Hematopoietic multipotent progenitor cell treated with erythropoietin and hydrocortisone succinate and interleukin-3 and kit ligand, for 4 days (in vitro differentiated cells): ENCODE data around the gene CTNNA1.

Experiments
- DNase-seq: peaks from one replicate; pipeline ENCODE4 v3.0.0-alpha.2; 2015

Gene CTNNA1

DNA sequence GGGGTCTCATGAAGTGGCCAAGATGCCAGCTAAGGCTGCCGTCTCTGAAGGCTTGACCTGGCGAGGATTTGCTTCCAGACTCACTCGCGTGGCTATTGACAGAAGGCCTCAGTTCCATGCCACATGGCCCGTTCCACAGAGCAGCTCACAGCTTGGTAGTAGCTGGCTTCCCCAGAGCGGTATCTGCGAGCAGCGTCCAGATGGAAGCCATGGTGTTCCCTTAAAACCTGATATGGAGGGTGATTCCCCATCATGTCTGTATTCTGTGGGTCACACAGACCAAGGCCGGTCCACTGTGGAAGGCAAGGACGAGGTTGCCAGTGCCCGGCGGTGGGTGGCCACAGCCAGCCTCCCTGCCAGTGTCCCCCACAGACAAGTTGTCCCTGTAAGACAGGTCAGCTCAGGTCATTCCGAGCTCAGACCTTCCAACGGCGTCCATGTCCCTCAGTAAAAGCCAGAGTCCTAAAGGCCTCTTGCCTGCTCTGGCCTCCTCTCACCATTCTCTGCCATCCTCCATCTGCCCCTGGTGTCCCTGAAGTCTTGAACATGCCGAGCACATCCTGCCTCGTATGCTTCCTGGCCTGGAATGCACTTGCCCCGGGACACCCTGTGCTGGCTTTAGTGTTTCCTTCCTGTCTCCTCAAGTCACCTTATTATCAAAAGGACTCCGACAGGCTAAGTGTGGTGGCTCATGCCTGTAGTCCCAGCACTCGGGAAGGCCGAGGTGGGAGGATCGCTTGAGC, 183.2 kb downstream of the CTNNA1 start:
- DNase-seq = no peak

DNA sequence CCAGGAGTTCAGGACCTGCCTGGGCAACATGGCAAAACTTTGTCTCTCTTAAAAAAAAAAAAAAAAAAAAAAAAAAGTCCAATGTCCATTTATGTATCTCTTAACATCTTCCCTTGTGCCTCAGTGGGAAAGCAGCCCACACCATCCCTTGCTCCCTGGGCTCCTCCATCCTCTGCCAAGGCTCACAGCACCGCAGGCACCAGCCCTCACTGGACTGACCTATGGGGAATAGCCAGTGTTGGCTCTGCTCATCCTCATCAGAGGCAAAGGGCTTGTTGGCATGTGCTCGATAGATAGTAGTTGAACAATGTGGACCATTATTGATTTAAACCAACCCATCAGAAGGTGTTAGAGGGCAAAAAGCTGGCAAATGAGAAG, 183.7 kb downstream of the CTNNA1 start:
- DNase-seq = no peak

DNA sequence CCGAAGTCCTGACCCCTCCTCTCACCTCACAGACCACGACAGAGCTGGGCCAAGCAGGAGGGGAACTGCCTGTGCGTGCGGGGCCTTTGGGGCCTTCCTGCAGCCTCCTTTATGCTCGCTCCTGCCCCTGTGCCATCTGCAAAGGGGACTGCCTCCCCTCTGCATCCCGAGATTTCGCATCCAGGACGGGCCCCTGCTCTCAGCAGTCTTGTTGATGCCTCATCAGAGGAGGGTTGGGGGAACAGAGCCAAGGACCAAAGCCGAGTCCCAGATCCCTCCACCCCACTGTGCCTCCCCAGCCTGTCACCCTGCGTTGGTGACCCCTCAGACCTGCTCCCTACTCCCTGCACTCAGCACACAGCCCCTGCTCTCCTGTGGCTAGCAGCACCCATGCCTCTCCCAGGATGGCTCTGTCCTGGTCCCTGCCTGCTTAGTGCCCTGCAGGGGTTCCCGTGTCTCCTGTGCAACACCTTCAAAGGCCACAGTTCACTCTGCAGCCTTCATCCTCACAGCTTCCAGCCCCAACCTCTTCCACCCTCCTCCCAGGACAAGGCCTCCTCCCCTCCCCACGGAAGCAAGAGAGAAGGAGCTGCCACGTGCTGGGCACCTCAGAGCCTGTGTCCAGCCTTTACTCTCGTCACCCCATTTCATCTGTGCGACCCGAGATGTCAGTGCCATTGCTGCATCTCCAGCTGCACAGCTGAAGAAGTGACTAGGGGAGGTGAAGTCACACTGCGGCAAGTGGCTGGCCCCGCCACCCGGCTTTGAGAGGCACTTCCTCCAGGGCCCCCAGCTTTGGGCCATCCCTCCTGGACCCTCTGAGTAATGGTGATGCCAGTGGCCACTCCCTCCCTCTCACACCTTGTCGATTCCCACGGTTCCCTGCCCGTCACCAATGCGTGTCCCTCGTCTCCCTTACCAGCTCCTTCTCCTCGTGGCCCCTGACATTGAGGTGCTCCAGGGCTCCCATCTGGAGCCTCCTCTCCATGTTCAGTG, 184.5 kb downstream of the CTNNA1 start:
- no peak for DNase-seq

DNA sequence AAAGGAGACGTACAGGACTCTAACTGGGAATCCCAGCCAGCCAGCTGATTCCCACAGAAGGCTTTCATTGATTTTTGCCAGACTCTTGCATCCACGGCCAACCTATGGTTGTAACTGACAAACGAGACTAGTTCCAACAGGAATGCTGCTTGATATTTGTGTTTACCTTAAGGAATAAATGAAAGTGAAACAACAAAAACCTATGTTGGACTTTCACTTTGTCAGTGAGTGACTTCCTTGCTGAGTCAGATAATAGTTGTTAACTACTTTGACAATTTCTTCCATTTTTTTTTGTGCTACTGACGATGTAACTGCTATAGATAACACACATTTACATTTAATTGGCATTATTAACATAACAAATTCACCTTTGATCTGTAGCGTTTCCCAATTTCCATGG, 185.3 kb downstream of the CTNNA1 start:
- DNase-seq = no peak

DNA sequence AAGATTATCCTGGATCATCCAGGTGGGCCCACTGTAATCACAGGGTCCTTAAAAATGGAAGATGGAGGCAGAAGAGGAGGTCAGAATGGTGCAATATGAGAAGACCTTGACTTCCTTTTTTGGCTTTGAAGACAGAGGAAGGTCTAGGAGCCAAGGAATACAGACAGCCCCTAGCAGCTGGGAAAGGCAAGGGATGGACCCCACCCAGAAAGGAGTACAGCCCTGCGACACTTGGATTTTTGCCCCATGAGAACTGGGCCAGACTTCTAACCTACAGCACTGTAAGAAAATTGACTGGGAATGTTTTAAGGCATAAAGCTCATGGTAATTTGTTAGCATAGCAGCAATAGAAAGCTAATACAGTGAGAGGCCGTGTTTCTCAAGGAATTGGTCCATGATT, 188.8 kb downstream of the CTNNA1 start:
- DNase-seq = no peak

DNA sequence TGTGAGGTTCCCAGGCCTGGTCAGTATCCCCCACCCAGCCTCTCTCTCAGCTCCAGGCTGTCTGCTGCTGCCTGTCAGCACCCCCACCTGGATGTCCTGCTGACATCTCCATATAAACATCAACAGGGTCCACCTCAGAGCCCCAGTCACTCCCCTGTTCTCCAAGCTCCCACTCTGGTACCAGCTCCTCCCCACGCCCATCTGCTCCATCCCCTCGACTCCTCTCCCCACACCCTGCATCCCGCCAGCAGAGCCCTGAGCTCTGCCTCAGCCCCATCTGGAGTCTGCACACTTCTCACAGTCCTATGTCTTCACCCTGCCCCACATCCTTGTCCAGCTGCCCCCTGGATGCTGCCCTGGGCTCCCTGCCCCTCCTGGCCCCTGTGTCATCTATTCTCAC, 189.6 kb downstream of the CTNNA1 start:
- DNase-seq = no peak

DNA sequence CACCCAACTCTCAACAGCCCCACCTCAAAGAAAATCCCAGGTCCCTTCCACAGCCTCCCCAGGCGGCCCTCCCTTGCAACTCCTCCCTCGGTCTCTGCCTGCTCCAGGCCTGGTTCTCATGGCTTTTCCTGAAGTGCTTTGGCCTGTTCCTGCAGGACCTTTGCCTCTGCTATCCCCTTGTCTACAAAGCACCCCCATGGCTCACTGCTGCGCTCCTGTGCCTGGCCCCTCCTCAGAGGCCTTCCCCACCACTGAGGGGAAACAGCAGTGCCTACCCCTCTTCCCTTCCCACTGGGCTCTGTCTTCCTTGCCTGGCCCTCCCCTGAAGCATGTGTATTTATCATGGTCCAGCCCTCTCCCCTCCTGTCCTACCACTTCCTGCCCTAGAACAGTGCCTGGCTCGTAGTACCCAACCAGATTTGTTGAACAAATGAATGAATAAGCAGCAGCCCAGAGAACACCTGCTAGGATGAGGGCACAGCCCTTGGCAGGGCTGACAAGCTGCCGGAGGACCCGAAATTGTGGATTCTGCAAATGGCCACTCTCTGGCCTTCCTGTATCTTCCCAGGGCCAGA, 190.5 kb downstream of the CTNNA1 start:
- no peak for DNase-seq

DNA sequence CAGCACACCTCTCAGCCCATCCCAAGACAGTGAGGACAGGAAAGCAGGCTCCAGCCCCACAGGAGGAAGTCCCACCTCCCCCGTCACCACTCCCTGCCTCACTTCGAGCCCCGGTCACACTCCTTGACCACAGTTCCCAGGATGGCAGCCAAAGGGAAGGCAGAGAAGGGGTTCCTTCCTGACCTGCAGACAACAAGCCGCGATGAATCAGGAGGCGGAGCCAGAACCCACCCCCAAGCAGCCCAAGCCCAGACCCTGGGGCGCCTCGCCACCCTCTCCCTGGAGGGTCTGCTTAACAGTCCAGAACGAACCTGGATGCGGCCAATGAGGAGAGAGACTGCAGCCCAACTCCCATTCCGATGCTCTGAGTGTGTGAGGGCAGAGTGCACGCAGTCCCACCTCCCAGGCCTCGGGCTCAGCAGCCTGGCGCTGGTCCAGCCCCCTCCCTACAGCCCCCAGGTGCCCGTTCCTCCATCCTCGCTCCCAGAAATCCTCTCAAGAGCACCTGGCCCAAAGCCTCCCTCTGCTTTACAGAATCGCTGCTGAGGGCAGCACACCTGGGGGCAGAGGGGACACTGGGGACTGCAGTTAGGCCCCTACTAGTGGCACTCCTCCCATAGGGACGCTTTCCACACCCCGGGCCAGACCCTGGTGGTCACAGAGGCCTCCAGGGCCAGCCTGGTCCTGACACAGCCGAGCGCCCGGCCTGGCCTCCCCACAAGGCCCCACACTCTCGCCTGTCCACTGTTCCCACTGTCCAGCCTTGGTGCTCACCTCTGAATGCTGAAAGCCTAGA, 191.5 kb downstream of the CTNNA1 start:
- DNase-seq = no peak

DNA sequence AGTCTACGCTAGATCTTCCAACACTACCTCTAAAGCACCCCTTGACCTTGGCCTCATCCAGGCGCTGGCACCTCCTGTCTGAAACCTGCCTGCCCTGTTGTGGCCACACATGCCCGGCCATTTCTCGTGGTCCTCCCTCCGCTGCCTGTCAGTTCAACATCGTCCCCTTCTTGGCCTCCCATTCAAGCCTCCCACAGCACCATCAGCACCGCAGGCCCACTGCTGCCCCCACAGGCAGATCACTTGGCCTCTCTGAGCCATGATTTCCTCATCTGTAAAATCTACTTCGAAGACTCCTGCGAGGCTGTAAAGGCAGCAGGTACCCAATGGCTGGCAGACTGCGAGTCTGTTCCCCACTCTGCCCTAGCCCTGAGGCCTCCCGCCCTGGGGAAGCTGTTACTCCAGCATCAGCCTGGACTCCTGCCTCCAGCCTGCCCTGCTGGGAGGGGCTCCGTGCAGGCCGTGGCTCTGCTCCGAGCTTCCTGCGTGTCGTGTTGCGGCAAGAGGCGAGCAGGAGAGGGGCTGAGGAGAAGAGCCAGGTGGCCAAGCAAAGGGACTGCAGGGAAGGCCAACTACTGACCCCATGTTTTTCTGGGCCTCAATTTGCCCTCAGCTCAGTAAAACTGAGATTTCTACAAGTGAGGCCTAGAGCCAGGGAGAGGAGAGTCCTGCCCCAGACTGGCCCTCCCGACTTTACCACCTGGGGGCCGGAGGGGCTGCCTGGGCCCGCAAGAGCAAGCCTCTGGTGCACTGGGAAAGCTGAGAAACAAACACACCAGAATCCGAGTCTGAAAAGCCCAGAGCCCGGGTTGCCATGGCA, 192.4 kb downstream of the CTNNA1 start:
- DNase-seq = no peak

DNA sequence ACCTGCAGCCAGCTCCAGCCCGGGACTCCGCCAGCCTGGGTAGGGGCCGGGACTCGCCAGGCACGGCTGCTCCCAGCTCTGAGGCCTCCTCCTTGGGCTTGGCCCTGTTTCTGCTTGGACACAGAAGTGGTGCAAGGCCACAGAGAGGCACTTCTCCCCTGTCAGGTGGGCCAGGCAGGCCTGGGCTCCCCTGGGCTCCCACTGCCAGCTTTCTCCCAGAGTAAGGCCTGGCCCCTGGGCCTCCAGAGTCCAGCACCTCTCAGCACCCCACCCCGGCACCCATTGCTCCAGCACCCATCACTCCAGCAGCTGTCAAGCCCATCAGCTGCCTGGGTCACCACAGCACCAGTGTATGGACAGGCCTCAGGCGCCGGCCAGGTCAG, 193.0 kb downstream of the CTNNA1 start:
- DNase-seq = no peak

DNA sequence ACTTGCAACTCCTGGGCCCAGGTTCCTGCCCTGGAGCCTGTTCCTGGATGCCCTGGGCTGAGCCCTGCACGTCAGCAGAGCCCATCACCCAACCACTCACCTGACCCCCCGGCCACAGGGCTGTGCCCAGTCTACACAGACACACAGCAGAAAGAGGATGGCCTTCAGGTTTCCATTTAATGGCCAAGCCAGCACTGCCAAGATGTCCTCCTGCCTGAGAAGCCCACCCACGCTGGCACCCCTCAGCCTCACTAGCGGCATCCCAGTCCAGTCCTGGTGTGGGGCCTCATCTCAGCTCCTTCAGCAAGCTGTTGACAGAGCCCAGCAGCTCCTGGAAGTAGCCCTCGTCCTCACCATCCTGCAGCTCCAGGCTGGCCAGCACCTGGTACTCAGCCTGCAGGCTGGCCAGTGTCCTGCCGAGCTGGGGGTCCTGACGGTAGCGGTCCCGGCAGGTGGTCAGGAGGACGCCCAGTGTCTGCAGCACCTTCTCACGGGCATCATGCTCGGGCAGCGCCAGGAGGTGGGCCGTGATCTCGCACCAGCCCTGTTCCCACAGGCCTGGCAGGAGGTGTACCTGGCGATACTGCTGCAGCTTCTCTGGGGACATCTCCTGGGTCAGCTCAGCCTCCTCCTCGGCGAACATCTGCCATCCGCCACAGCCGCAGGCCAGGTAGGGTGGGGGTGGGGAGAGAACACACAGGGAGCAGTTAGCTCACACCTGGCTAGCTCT, 193.8 kb downstream of the CTNNA1 start:
- DNase-seq = no peak

DNA sequence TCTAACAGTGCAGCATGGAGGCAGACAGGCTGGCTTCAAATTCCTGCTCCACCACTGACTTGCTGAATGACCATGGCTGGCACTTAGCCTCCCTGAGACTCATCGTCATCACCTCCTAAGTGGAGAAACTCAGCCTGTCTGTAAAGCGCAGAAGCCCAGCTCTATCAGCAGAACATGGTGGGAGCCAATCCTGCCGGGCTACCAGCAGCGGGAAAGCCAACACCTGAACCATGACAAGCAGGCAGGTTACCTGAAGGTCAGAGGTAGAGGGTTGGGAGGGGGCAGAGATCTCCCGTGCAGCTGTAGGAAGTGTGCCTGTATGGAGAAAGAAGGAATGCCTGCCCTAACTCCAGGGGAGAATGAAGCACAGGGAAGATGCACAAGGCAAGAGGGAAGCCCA, 194.6 kb downstream of the CTNNA1 start:
- DNase-seq = no peak

DNA sequence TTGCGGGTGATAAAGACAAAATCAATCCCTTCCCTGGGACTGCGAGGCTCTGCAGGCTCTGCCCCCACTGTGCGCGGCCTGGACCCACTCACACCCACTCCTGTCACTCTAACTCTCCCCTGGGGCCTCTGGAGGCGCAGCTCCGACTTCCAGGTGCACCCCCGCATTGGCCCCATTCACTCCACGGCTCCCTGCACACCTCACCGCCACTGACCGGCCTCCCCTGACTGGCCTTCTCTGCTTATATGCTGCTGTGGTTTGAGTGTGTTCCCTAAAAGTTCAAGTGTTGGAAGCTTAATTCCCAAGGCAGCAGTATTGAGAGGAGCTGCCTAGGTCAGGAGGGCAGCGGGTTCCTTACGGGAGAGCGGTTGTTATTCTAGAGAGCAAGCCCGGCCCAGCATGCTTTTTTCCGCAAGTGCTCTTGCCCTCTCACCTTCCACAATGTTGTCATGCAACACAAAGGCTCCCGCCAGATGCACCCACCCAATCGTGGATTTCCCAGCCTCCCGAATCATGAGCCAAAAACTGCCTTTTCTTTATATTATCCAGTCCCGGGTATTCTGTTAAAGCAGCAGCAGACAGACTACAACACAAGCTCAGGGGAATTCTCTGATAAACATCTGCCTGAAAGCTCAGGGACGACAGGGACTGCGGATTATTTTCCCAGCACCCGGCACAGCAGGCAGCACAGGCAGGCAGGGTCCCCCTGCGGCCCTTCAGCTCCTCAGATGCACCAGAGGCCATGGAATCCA, 195.4 kb downstream of the CTNNA1 start:
- DNase-seq = no peak

DNA sequence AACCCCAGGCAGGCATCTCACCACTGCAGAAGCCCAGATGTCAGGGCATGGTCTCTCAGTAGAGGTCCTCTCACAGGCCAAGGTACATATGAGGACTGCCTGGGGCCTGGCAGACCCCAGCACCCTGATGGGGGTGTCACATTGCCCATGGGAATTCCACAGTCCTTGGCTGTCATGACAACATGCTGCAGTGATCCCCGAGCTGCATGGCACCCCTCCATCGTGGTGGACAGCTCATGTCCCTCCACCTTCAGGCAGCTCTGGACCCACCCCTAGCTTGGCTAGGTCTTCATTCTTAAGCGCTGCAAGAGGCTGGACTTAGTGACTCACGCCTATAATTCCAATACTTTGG, 196.0 kb downstream of the CTNNA1 start:
- no peak for DNase-seq

DNA sequence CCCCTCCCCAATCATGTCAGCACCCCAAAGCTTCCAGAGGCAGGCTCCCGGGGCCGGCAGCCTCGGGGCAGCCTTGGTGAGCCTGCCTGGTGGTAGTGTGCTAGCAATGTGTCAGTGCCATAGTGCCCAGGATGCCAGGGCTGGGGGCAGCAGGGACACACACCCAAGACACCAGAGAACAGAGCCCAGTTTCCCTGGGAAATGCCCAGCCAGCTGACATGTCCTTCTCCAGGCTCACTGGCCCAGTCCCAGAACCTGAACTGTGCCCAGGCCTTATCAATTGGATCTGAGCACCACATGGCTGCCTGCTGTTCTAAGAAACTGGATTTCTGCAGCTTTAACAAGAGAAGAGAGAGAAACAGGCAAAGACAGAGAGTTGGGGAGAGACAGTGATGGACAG, 196.8 kb downstream of the CTNNA1 start:
- DNase-seq = no peak

DNA sequence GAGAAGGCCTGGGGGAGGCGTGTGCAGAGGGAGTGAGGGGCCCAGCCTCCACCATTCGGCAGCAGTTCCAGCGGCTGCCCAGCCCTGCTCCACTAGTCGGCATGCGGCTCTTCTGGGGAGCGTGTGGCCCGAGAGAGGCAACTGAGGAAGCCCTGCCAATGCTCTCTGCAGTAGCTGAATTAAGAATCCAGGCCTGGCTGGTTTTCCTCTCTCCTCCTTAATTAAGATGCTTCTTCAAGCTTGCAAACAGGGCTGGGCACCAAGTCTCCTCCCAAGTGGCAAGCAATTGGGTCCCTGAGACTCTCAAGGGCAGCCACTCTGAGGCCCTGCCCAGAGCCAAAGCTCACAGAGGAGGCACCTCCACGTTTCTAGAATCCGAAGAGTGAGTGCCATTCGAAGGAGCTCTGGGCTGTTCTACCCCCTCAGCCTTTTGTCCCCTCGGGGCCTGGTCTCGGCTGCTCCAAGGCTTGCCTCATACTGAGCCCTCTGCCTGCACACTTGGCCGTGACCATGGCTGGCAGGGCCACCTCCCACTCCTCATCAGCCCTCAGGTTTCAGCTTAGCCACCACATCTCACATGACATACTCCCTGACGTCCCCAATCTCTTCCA, 197.3 kb downstream of the CTNNA1 start:
- no peak for DNase-seq

DNA sequence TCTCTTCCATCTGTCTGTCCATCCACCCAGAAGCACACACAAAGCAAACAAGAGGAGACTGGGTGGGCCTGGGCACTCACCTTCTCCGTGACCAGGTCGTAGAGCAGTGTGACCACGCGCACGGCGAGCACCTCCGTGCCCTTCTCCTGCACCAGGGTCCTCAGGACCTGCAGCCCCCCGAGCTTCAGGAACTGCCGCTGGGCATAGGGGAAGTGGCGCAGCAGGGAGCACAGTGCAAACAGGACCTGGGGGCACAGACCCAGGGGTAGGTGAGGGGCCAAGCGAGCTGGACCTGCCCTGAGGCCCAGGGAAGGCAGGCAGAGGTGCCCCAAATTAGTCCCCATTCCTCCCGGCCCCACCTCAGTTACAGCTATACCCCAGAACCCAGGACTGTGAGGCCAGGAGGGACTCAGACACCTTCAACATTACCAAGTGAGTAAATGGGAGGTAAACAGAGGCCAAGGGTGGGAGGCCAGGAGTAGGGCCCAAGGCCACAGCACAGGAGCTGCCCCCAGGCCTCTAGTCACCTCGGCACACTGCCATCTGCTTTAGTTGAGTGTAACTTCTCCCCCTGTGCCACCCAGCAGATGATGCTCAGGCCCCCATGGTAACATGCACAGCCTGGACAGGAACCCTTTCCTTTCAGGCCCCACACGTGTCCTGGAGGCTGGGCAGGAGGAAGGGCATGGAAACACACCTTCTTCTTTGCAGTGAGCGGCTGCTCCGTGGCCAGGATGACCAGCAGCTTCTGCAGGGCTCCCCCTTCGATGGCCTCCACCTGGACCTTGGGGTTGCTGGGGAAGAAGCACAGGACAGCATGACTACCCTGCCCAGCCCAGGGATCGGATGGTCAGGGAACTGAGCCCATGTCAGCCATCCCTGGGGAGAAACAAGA, 198.1 kb downstream of the CTNNA1 start:
- no peak for DNase-seq

DNA sequence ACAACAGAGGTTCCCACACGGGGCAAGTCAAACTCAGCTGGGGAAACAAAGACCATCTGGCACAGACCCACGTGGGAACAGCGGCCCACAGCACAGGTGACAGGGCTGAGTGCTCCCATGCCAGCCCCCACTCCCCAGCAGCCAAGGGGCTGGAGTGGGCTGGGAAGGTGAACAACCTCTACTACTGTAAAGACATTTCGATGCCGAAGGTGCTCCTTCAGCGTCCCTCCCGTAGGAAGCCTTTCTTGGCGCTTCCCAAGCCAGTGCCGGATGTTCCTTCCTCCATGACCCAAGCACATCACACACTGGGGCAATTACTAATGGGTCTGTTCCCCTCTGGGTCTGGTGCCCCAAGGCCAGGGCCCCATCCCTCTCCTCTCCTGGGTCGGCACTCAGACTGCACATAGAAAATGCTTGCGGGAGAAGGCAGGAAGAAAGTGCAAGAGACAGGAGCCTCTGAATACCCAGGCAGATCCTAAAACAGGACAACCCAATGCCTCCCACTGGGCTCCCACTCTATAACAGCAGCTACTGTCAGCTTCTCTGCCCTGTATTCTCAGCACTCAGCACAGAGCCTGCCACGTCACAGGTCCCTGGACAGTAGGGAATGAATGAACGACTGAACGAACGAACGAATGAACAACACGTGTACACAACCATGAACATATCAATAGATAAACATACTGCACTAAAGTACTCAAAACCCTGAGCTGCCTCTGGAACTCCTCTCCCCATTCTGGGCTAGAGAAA, 198.9 kb downstream of the CTNNA1 start:
- no peak for DNase-seq
